ENCODE results near the gene SCFD2.
"Not testable (repeated sequence)": the region's sequence is repeated elsewhere in the genome, so short reads cannot be mapped to it uniquely, and the experiment has no call there.

SCFD2 gene

GRCh38 chr4:53185869-53186585 lies 179.8 kb downstream of the SCFD2 start:
- no peak for DNase-seq

GRCh38 chr4:53183754-53184153 lies 182.1 kb downstream of the SCFD2 start:
- DNase-seq = no peak

- DNase-seq = not testable (repeated sequence)
Measured at GRCh38 chr4:53177751-53178150, 188.1 kb downstream of the SCFD2 start.

- no peak for DNase-seq
Measured at GRCh38 chr4:53175640-53176039, 190.2 kb downstream of the SCFD2 start.

GRCh38 chr4:53174823-53175222 lies 191.0 kb downstream of the SCFD2 start:
- DNase-seq = no peak

- DNase-seq = no peak
Measured at GRCh38 chr4:53173576-53173975, 192.3 kb downstream of the SCFD2 start.

GRCh38 chr4:53171797-53172196 lies 194.1 kb downstream of the SCFD2 start:
- DNase-seq = no peak

- no peak for DNase-seq
Measured at GRCh38 chr4:53169695-53170617, 195.9 kb downstream of the SCFD2 start.

- DNase-seq = no peak
Measured at GRCh38 chr4:53168228-53168627, 197.6 kb downstream of the SCFD2 start.

- DNase-seq = no peak
Measured at GRCh38 chr4:53162969-53163368, 202.9 kb downstream of the SCFD2 start.

GRCh38 chr4:53161787-53162433 lies 204.0 kb downstream of the SCFD2 start:
- no peak for DNase-seq

GRCh38 chr4:53161051-53161786 lies 204.6 kb downstream of the SCFD2 start:
- DNase-seq = no peak

GRCh38 chr4:53156896-53157295 lies 209.0 kb downstream of the SCFD2 start:
- no peak for DNase-seq

GRCh38 chr4:53152467-53152866 lies 213.4 kb downstream of the SCFD2 start:
- DNase-seq = no peak

GRCh38 chr4:53151489-53151788 lies 214.4 kb downstream of the SCFD2 start:
- no peak for DNase-seq

- DNase-seq = no peak
Measured at GRCh38 chr4:53150631-53151488, 215.0 kb downstream of the SCFD2 start.

GRCh38 chr4:53147711-53148110 lies 218.2 kb downstream of the SCFD2 start:
- DNase-seq = no peak

- DNase-seq = no peak
Measured at GRCh38 chr4:53147197-53147596, 218.7 kb downstream of the SCFD2 start.

GRCh38 chr4:53141308-53141707 lies 224.6 kb downstream of the SCFD2 start:
- DNase-seq = no peak

- not testable (repeated sequence) for DNase-seq
Measured at GRCh38 chr4:53139256-53139655, 226.6 kb downstream of the SCFD2 start.

GRCh38 chr4:53137468-53137867 lies 228.4 kb downstream of the SCFD2 start:
- DNase-seq = no peak

- no peak for DNase-seq
Measured at GRCh38 chr4:53136954-53137353, 228.9 kb downstream of the SCFD2 start.

Measured in NK-92 treated with Interleukin-12 subunit alpha and Interleukin-12 subunit beta, amount 100 ng/mL, for 24 hours (cell line).